ENCODE results near the gene UBR2. TPM values are rescaled to one million over a fixed set of nuclear protein-coding genes. Genes with fewer than 3 reads are reported as not detected.

Gene UBR2
- total RNA-seq, 1 experiment from 2014 or later, result 17.5 TPM

DNA sequence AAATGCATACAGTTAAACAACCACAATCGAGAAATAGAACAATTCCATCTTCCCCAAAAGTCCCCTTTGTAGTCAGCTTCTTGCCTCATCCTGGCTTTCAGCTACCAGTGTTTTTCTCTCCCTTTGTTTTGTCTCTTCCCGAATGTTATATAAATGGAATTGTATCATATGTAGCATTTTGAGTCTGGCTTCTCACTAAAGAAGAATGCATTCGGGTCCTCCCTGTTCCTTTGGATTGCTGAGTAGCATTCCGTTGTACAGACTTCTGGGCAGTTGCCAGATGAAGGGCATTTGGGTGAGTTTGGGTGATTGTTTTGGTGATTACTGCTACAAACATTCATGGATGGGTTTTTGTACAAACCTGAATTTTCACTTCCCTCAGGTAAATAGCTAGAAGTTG is 130.8 kb downstream of the UBR2 start:
- H3K9me3 ChIP-seq (ENCODE audit: low read depth, low read length, poor library complexity, severe bottlenecking), result no peaks in the 10 kb centered on the region
- H3K4me1 ChIP-seq (ENCODE audit: insufficient read depth, low read length, poor library complexity, severe bottlenecking), result no peaks in the 10 kb centered on the region
- ChIA-PET POLR2A (ENCODE audit: low non-redundant PET) (no interaction called here), CTCF (interaction anchor here (0.9 kb wide), 1 partner anchor 35 kb away, joined by 3 read pairs; no protein-coding TSS in a partner anchor)
- no peak overlapping the region for H3K27ac ChIP-seq (ENCODE audit: low read depth, low read length, poor library complexity, severe bottlenecking)
- TF ChIP-seq, protein P1, sequence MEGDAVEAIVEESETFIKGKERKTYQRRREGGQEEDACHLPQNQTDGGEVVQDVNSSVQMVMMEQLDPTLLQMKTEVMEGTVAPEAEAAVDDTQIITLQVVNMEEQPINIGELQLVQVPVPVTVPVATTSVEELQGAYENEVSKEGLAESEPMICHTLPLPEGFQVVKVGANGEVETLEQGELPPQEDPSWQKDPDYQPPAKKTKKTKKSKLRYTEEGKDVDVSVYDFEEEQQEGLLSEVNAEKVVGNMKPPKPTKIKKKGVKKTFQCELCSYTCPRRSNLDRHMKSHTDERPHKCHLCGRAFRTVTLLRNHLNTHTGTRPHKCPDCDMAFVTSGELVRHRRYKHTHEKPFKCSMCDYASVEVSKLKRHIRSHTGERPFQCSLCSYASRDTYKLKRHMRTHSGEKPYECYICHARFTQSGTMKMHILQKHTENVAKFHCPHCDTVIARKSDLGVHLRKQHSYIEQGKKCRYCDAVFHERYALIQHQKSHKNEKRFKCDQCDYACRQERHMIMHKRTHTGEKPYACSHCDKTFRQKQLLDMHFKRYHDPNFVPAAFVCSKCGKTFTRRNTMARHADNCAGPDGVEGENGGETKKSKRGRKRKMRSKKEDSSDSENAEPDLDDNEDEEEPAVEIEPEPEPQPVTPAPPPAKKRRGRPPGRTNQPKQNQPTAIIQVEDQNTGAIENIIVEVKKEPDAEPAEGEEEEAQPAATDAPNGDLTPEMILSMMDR (conservative IDR thresholded peaks at IDR 0.05; ENCODE audit: low read depth, low read length), result no peak
- no peak for TF ChIP-seq EZH2 (IDR thresholded peaks at IDR 0.05; ENCODE audit: borderline replicate concordance, low read depth, low read length, poor library complexity, severe bottlenecking)
- no TSS peak for BruUV-seq (replicated peaks)
- no peak overlapping the region for H3K4me3 ChIP-seq (ENCODE audit: low read depth, low read length, poor library complexity, severe bottlenecking)
- H3K36me3 ChIP-seq (ENCODE audit: insufficient read depth, low read length, poor library complexity, severe bottlenecking), result peaks cover 29% of the 10 kb centered on the region
- DNase-seq (ENCODE audit: low spot score), result no peak
- intact Hi-C loops (cut with micrococcal nuclease; ENCODE audit: unreplicated experiment), result no loop called here
- H3K27me3 ChIP-seq (replicated peaks; ENCODE audit: insufficient read depth, low read depth, low read length, poor library complexity), result no peaks in the 10 kb centered on the region

DNA sequence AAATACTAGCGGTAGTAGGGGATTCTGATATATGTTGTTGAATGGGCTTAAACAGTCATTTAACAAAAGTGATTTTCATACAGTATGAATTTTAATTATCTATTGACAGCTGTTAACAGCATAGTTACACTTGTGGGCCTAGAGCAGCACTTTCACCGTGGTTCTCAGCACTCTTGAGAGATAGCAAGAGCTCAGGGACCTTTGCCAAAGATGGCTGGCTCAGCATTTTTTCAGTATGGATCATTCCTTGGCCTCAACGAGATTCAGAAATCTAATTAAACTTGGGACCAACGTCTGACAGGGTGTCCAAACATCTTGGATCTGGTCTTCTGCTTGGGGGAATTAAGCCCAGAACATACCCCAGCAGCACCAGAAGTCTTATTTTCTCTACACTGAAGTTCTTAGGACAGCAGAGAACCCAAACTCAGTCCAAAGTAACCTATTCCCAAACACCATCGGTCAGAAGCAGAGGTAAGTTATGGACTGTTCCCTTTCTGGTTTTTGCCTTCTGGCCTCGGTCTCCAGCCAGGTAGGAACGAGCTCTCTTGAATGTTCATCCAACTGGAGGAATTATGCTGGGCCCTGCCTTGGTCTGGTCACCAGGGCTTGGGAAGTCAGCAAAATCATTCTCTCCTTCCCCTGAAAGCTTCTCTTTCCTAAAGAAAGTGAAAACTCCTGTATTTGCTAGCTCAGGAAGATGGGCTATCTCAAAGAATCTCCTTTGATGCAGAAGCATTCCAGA is 132.9 kb downstream of the UBR2 start:
- Histone ChIP-seq H3K4me1 (ENCODE audit: insufficient read depth, low read length, poor library complexity, severe bottlenecking) (no peaks in the 10 kb centered on the region), H3K27me3 (replicated peaks; ENCODE audit: insufficient read depth, low read depth, low read length, poor library complexity) (no peaks in the 10 kb centered on the region), H3K9me3 (ENCODE audit: low read depth, low read length, poor library complexity, severe bottlenecking) (no peaks in the 10 kb centered on the region), H3K36me3 (ENCODE audit: insufficient read depth, low read length, poor library complexity, severe bottlenecking) (peaks cover 15% of the 10 kb centered on the region), H3K27ac (ENCODE audit: low read depth, low read length, poor library complexity, severe bottlenecking) (no peak overlapping the region), H3K4me3 (ENCODE audit: low read depth, low read length, poor library complexity, severe bottlenecking) (no peak overlapping the region)
- POLR2A ChIA-PET (ENCODE audit: low non-redundant PET), result no interaction called here
- no peak for TF ChIP-seq EZH2 (IDR thresholded peaks at IDR 0.05; ENCODE audit: borderline replicate concordance, low read depth, low read length, poor library complexity, severe bottlenecking)
- TF ChIP-seq, protein P1 (conservative IDR thresholded peaks at IDR 0.05; ENCODE audit: low read depth, low read length), result no peak
- DNase-seq (ENCODE audit: low spot score), result no peak
- CTCF ChIA-PET, result no interaction called here
- BruUV-seq (replicated peaks), result no TSS peak
- intact Hi-C loops (cut with micrococcal nuclease; ENCODE audit: unreplicated experiment), result no loop called here

DNA sequence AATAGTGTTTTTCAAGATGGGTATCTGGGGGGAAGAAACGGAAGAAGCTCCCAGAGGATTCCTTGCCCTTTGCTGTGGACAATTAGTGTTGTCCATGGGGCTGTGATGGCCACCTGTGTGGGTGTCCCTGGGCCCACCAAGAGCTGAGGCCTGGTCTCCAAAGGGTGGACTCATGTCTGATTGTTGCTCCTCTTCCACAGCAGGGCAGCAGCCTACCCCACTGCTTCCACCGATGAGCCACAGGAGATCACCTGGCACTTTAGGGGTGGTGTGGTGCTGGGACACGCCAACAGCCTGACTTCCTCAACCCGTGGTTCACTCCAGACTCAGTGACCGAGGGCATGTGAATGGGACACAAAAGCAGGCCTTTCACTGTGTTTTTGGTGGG is 133.4 kb downstream of the UBR2 start:
- Histone ChIP-seq H3K4me3 (ENCODE audit: low read depth, low read length, poor library complexity, severe bottlenecking) (no peak overlapping the region), H3K4me1 (ENCODE audit: insufficient read depth, low read length, poor library complexity, severe bottlenecking) (no peaks in the 10 kb centered on the region), H3K27me3 (replicated peaks; ENCODE audit: insufficient read depth, low read depth, low read length, poor library complexity) (no peaks in the 10 kb centered on the region), H3K27ac (ENCODE audit: low read depth, low read length, poor library complexity, severe bottlenecking) (no peak overlapping the region), H3K9me3 (ENCODE audit: low read depth, low read length, poor library complexity, severe bottlenecking) (no peaks in the 10 kb centered on the region), H3K36me3 (ENCODE audit: insufficient read depth, low read length, poor library complexity, severe bottlenecking) (peaks cover 10% of the 10 kb centered on the region)
- no TSS peak for BruUV-seq (replicated peaks)
- intact Hi-C loops (cut with micrococcal nuclease; ENCODE audit: unreplicated experiment), result no loop called here
- ChIA-PET CTCF (no interaction called here), POLR2A (ENCODE audit: low non-redundant PET) (no interaction called here)
- TF ChIP-seq, protein P1 (conservative IDR thresholded peaks at IDR 0.05; ENCODE audit: low read depth, low read length), result no peak
- no peak for TF ChIP-seq EZH2 (IDR thresholded peaks at IDR 0.05; ENCODE audit: borderline replicate concordance, low read depth, low read length, poor library complexity, severe bottlenecking)
- DNase-seq (ENCODE audit: low spot score), result no peak

Measured in A673 (cell line).